ENCODE measurements around the gene SUSD1. TPM values are rescaled to one million over a fixed set of nuclear protein-coding genes. Genes with fewer than 3 reads are reported as not detected.

SUSD1 gene
- polyA plus RNA-seq, 1 of the 3 experiments (the other 2 are of a cell fraction), result 8.2 TPM

- Histone ChIP-seq H3K27ac (ENCODE audit: low read depth in 2 of 2, low read length in 1 of 2) (peak overlapping the region; percentile 53 to 73; a peak in 3 of 4 replicates), H2AFZ (ENCODE audit: low read depth) (no peak overlapping the region), H3K9ac (no peak overlapping the region), H3K9me2 (no peaks in the 10 kb centered on the region), H3K27me3 (ENCODE audit: insufficient read depth) (no peaks in the 10 kb centered on the region), H3K4me2 (peak overlapping the region; percentile 39; the same call in 1 of the 2 replicates), H3K9me3 (no peaks in the 10 kb centered on the region), H3K36me3 (replicated peaks in 1 of 2; ENCODE audit: control insufficient read depth in 1 of 2, insufficient read depth in 2 of 2, low read length in 1 of 2) (no peaks in the 10 kb centered on the region), H3K4me3 (ENCODE audit: low read depth in 2 of 2, low read length in 1 of 2) (no peak overlapping the region), H3K79me2 (ENCODE audit: insufficient read depth) (no peaks in the 10 kb centered on the region), H4K20me1 (ENCODE audit: insufficient read depth) (no peaks in the 10 kb centered on the region), H3K4me1 (ENCODE audit: control insufficient read depth in 1 of 2, insufficient read depth in 2 of 2, low read depth in 1 of 2, low read length in 1 of 2) (peaks cover 10 to 23% of the 10 kb centered on the region in 2 experiments), H3F3A (replicated peaks; ENCODE audit: insufficient read depth) (peaks cover 20% of the 10 kb centered on the region)
- CTCF ChIA-PET, result interaction anchor here (0.9 to 1.8 kb wide), 3 partner anchors 9 to 754 kb away, joined by 3 to 4 read pairs (median 3); no protein-coding TSS in a partner anchor
- POLR2A ChIA-PET, result no interaction called here
- WGBS (ENCODE audit: low lambda C conversion rate), result 40% methylated on average over 14 of the region's 14 CpGs
- DNase-seq, result no peak
- TF ChIP-seq FOXM1 (IDR thresholded peaks at IDR 0.05; ENCODE audit: low read depth) (0 out of 2 replicates have a peak, but pooled peaks have one; percentile 63), EZH2phosphoT487 (IDR thresholded peaks at IDR 0.05; ENCODE audit: borderline replicate concordance, low read depth) (no peak), ELF1 (IDR thresholded peaks at IDR 0.05) (0 out of 2 replicates have a peak, but pooled peaks have one; percentile 41), FOSL2 (IDR thresholded peaks at IDR 0.05; ENCODE audit: borderline replicate concordance, low read depth) (peak; percentile 79), EP300 (IDR thresholded peaks at IDR 0.05; ENCODE audit: borderline replicate concordance in 1 of 2, low read depth in 1 of 2, low read length in 1 of 2) (peak in 1 of 2 experiments; percentile 90; a peak in 2 of 4 replicates), POLR2AphosphoS5 (IDR thresholded peaks at IDR 0.05; ENCODE audit: low read depth, low read length) (peak; percentile 44; the same call in 1 of the 2 replicates), JUND (IDR thresholded peaks at IDR 0.05) (peak; percentile 94), RAD21 (IDR thresholded peaks at IDR 0.05; ENCODE audit: low read length) (no peak; the same call in 1 of the 2 replicates), RXRA (IDR thresholded peaks at IDR 0.05; ENCODE audit: borderline replicate concordance, low read depth) (peak; percentile 84; the same call in 1 of the 2 replicates), NFIC (IDR thresholded peaks at IDR 0.05; ENCODE audit: borderline replicate concordance) (peak; percentile 91), TCF12 (IDR thresholded peaks at IDR 0.05) (peak; percentile 88), PBX3 (IDR thresholded peaks at IDR 0.05) (peak; percentile 90), TEAD4 (IDR thresholded peaks at IDR 0.05; ENCODE audit: borderline replicate concordance, insufficient read depth) (peak; percentile 64; the same call in 1 of the 2 replicates), GATA2 (CRISPR knock-in tag; IDR thresholded peaks at IDR 0.05) (no peak), IRF3 (IDR thresholded peaks at IDR 0.05; ENCODE audit: low read depth, low read length) (no peak), RFX5 (IDR thresholded peaks at IDR 0.05; ENCODE audit: low read length) (no peak), MXI1 (IDR thresholded peaks at IDR 0.05; ENCODE audit: low read depth, low read length) (no peak), REST (IDR thresholded peaks at IDR 0.05; ENCODE audit: low read depth, low read length) (no peak), NRF1 (IDR thresholded peaks at IDR 0.05; ENCODE audit: low read depth, low read length) (no peak), TAF1 (IDR thresholded peaks at IDR 0.05; ENCODE audit: borderline replicate concordance, low read depth, low read length) (no peak), YY1 (IDR thresholded peaks at IDR 0.05; ENCODE audit: low read depth) (peak; percentile 8; the same call in 1 of the 2 replicates)
- TF ChIP-seq, protein P1, sequence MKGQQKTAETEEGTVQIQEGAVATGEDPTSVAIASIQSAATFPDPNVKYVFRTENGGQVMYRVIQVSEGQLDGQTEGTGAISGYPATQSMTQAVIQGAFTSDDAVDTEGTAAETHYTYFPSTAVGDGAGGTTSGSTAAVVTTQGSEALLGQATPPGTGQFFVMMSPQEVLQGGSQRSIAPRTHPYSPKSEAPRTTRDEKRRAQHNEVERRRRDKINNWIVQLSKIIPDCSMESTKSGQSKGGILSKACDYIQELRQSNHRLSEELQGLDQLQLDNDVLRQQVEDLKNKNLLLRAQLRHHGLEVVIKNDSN (IDR thresholded peaks at IDR 0.05; ENCODE audit: borderline replicate concordance, low read depth), result no peak
- TF ChIP-seq, protein P2, sequence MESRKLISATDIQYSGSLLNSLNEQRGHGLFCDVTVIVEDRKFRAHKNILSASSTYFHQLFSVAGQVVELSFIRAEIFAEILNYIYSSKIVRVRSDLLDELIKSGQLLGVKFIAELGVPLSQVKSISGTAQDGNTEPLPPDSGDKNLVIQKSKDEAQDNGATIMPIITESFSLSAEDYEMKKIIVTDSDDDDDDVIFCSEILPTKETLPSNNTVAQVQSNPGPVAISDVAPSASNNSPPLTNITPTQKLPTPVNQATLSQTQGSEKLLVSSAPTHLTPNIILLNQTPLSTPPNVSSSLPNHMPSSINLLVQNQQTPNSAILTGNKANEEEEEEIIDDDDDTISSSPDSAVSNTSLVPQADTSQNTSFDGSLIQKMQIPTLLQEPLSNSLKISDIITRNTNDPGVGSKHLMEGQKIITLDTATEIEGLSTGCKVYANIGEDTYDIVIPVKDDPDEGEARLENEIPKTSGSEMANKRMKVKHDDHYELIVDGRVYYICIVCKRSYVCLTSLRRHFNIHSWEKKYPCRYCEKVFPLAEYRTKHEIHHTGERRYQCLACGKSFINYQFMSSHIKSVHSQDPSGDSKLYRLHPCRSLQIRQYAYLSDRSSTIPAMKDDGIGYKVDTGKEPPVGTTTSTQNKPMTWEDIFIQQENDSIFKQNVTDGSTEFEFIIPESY (IDR thresholded peaks at IDR 0.05; ENCODE audit: borderline replicate concordance, low read depth), result peak; percentile 68; the same call in 1 of the 2 replicates
- TF ChIP-seq, protein P3, sequence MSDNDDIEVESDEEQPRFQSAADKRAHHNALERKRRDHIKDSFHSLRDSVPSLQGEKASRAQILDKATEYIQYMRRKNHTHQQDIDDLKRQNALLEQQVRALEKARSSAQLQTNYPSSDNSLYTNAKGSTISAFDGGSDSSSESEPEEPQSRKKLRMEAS (IDR thresholded peaks at IDR 0.05; ENCODE audit: low read depth), result peak; percentile 62
Observed at GRCh38 chr9:112065806-112066606, 109.1 kb downstream of the SUSD1 start.

Data from SK-N-SH (cell line).